K562 (cell line): Measurements from ENCODE around the gene INTS1. TPM values are rescaled to one million over a fixed set of nuclear protein-coding genes. Genes with fewer than 3 reads are reported as not detected.

Experiments used
- CEBPG ChIP-seq, 3 experiments: fragments of 200-800 bp in 1 of 3; sonication (Bioruptor generic) in 1 of 3; sonication (generic) in 1 of 3; formaldehyde crosslinking in 1 of 3; IDR thresholded peaks in 2 of 3; conservative IDR thresholded peaks in 1 of 3; 2 replicates each; pipeline versions ENCODE4 v1.6.1 to v1.8.0; 2016 to 2022; ENCODE audit warnings: missing compliant biosample characterization in 2 of 3, missing genetic modification characterization in 2 of 3, mild to moderate bottlenecking in 1 of 3, missing genetic modification reagents in 1 of 3
- DIDO1 ChIP-seq: fragments of 450-650 bp; IDR thresholded peaks from 2 replicates; pipeline ENCODE4 v1.6.1; 2016; ENCODE audit warnings: low read depth, missing biosample characterization, missing genetic modification characterization
- NR2C2 ChIP-seq, 2 experiments: fragments of 200-800 bp in 1 of 2; sonication (Bioruptor generic) in 1 of 2; sonication (generic) in 1 of 2; formaldehyde crosslinking in 1 of 2; IDR thresholded peaks; 2 replicates each; pipeline versions ENCODE4 v1.6.1 to v1.8.0; 2016 to 2022; ENCODE audit warnings: mild to moderate bottlenecking in 1 of 2, missing compliant biosample characterization in 1 of 2, missing genetic modification characterization in 1 of 2, missing genetic modification reagents in 1 of 2
- POLR2A ChIP-seq: fragments of 450-650 bp; conservative IDR thresholded peaks from 2 replicates; pipeline ENCODE4 v1.6.1; 2016
- polyA plus RNA-seq, 8 experiments: library from polyadenylated mRNA; depleted of rRNA in 4 of 8; stranded (reverse) in 5 of 8; unstranded in 3 of 8; fragments of >200 nt; fragmentation: Nextera tagmentation in 2 of 8; fragmentation: Illumina TruSeq in 1 of 8; extraction: Ambion mirVana in 2 of 8; extraction: Trizol in 1 of 8; gene quantifications; 2 replicates each; pipeline versions ENCODE4 v1.2.1 to v1.2.3, GENCODE V29; 2011 to 2014; ENCODE audit warnings: inconsistent platforms in 1 of 8, missing spikeins in 1 of 8
- total RNA-seq, 7 experiments: library from RNA; depleted of rRNA in 6 of 7; stranded (reverse); fragments of >200 nt in 6 of 7; fragmentation: Illumina TruSeq in 2 of 7; extraction: Trizol in 2 of 7; gene quantifications; 2 replicates each; pipeline versions ENCODE4 v1.2.1 to v1.2.3, GENCODE V29; 2011 to 2021; ENCODE audit warnings: low replicate concordance in 1 of 7
- TF ChIP-seq, protein P1 (sequence below): fragments of 250-450 bp; sonication (Bioruptor Pico); IDR thresholded peaks from 2 replicates; pipeline ENCODE4 v1.4.0; 2020
- TF ChIP-seq, protein P2 (sequence below): fragments of 250-450 bp; sonication (Bioruptor Pico); IDR thresholded peaks from 2 replicates; pipeline ENCODE4 v1.5.1; 2021; ENCODE audit warnings: mild to moderate bottlenecking
- TF ChIP-seq, protein P3 (sequence below): sonication (generic); formaldehyde crosslinking; IDR thresholded peaks from 2 replicates; pipeline ENCODE4 v1.9.0; 2022; ENCODE audit warnings: mild to moderate bottlenecking, missing genetic modification reagents

The INTS1 gene
- total and polyA plus RNA-seq, 9 of the 15 experiments (the other 6 are each of a cell fraction or from before 2014, with no cell fraction given): 0.34 to 119 (median 18.5) TPM

DNA sequence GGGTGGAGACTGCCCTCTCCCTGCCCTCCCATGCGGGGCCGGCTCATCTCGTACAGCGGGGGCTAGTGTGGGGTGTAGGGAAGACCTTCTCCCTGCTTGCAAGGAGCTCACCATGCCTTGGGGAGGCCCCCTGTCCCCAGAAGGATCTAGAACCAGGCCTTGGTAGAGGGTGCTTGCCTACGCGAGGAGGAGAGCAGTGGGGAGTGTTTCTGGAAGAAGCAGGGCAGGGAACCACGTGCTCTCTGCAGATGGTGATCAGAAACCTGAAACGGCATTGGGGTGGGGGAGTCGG is 29.0 kb upstream of the INTS1 start (continued):
- TF ChIP-seq, protein P1, sequence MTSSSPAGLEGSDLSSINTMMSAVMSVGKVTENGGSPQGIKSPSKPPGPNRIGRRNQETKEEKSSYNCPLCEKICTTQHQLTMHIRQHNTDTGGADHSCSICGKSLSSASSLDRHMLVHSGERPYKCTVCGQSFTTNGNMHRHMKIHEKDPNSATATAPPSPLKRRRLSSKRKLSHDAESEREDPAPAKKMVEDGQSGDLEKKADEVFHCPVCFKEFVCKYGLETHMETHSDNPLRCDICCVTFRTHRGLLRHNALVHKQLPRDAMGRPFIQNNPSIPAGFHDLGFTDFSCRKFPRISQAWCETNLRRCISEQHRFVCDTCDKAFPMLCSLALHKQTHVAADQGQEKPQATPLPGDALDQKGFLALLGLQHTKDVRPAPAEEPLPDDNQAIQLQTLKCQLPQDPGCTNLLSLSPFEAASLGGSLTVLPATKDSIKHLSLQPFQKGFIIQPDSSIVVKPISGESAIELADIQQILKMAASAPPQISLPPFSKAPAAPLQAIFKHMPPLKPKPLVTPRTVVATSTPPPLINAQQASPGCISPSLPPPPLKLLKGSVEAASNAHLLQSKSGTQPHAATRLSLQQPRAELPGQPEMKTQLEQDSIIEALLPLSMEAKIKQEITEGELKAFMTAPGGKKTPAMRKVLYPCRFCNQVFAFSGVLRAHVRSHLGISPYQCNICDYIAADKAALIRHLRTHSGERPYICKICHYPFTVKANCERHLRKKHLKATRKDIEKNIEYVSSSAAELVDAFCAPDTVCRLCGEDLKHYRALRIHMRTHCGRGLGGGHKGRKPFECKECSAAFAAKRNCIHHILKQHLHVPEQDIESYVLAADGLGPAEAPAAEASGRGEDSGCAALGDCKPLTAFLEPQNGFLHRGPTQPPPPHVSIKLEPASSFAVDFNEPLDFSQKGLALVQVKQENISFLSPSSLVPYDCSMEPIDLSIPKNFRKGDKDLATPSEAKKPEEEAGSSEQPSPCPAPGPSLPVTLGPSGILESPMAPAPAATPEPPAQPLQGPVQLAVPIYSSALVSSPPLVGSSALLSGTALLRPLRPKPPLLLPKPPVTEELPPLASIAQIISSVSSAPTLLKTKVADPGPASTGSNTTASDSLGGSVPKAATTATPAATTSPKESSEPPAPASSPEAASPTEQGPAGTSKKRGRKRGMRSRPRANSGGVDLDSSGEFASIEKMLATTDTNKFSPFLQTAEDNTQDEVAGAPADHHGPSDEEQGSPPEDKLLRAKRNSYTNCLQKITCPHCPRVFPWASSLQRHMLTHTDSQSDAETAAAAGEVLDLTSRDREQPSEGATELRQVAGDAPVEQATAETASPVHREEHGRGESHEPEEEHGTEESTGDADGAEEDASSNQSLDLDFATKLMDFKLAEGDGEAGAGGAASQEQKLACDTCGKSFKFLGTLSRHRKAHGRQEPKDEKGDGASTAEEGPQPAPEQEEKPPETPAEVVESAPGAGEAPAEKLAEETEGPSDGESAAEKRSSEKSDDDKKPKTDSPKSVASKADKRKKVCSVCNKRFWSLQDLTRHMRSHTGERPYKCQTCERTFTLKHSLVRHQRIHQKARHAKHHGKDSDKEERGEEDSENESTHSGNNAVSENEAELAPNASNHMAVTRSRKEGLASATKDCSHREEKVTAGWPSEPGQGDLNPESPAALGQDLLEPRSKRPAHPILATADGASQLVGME (CRISPR knock-in tag): no peak
- TF ChIP-seq, protein P2, sequence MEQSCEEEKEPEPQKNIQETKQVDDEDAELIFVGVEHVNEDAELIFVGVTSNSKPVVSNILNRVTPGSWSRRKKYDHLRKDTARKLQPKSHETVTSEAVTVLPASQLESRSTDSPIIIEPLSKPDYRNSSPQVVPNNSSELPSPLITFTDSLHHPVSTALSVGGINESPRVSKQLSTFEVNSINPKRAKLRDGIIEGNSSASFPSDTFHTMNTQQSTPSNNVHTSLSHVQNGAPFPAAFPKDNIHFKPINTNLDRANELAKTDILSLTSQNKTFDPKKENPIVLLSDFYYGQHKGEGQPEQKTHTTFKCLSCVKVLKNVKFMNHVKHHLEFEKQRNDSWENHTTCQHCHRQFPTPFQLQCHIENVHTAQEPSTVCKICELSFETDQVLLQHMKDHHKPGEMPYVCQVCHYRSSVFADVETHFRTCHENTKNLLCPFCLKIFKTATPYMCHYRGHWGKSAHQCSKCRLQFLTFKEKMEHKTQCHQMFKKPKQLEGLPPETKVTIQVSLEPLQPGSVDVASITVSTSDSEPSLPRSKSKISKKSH (CRISPR knock-in tag): no peak
- TF ChIP-seq DIDO1 (tag): no peak
- TF ChIP-seq NR2C2 (CRISPR knock-in tag; IDR thresholded peaks at IDR 0.05): 0 out of 2 replicates have a peak, but pooled peaks have one; percentile 44
- TF ChIP-seq NR2C2 (tag; IDR thresholded peaks at IDR 0.05): no peak
- TF ChIP-seq CEBPG (CRISPR knock-in tag; IDR thresholded peaks at IDR 0.05): 0 out of 2 replicates have a peak, but pooled peaks have one; percentile 15
- TF ChIP-seq CEBPG (tag; conservative IDR thresholded peaks at IDR 0.05 in 1 of 2, IDR thresholded peaks at IDR 0.05 in 1 of 2): no peak
- no peak for TF ChIP-seq POLR2A
- TF ChIP-seq, protein P3, sequence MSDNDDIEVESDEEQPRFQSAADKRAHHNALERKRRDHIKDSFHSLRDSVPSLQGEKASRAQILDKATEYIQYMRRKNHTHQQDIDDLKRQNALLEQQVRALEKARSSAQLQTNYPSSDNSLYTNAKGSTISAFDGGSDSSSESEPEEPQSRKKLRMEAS (CRISPR knock-in tag): peak; percentile 58; the same call in 1 of the 2 replicates
